22Rv1 (cell line): ENCODE data around the gene ARHGAP9.
"Not testable (repeated sequence)": the region's sequence is repeated elsewhere in the genome, so short reads cannot be mapped to it uniquely, and the experiment has no call there.

ENCODE experiments used
- H3K27ac ChIP-seq: fragments of 450-650 bp; 2 replicates; pipeline ENCODE4 v1.5.1; 2017
- ZFX ChIP-seq: fragments of 450-650 bp; IDR thresholded peaks from 2 replicates; pipeline ENCODE4 v1.6.1; 2017; ENCODE audit warnings: antibody characterized with exemption, borderline replicate concordance
- TF ChIP-seq, protein P1 (sequence below): fragments of 450-650 bp; IDR thresholded peaks from 2 replicates; pipeline ENCODE4 v1.5.1; 2017; ENCODE audit warnings: mild to moderate bottlenecking

Gene ARHGAP9

DNA sequence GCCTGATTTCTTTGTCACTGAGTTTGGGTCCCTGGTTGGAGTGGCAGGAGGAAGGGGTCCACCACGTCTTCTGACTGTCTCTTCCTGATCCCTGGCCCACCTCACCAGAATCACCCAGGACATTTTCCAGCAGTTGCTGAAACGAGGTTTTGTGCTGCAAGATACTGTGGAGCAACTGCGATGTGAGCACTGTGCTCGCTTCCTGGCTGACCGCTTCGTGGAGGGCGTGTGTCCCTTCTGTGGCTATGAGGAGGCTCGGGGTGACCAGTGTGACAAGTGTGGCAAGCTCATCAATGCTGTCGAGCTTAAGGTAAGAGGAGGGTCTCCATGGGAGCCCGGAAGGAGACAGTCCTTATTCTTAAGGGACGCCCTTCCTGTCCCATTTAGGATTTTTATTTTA, 20.5 kb upstream of the ARHGAP9 start:
- no peak for TF ChIP-seq ZFX
- TF ChIP-seq, protein P1, sequence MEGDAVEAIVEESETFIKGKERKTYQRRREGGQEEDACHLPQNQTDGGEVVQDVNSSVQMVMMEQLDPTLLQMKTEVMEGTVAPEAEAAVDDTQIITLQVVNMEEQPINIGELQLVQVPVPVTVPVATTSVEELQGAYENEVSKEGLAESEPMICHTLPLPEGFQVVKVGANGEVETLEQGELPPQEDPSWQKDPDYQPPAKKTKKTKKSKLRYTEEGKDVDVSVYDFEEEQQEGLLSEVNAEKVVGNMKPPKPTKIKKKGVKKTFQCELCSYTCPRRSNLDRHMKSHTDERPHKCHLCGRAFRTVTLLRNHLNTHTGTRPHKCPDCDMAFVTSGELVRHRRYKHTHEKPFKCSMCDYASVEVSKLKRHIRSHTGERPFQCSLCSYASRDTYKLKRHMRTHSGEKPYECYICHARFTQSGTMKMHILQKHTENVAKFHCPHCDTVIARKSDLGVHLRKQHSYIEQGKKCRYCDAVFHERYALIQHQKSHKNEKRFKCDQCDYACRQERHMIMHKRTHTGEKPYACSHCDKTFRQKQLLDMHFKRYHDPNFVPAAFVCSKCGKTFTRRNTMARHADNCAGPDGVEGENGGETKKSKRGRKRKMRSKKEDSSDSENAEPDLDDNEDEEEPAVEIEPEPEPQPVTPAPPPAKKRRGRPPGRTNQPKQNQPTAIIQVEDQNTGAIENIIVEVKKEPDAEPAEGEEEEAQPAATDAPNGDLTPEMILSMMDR: no peak
- H3K27ac ChIP-seq: no peak overlapping the region

DNA sequence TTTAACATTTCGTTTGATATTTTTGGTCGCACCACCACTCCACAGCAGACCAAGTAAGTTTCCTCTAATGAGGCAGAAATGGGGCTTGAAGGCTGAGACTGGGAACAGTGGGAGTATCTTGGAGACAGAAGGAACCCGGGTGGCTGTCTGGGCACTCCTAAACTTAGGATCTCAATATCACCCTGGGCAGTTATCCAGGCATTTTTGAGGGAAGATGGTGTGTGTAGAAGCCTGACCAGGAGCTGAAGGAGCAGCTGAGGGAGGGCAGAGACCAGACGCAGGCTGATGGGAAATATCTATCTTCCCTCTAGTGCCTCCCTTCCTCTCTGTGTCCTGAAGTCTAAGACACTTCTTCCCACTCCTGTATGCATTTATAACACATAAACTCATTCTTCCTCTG, 18.9 kb upstream of the ARHGAP9 start:
- H3K27ac ChIP-seq: no peak overlapping the region
- TF ChIP-seq, protein P1: no peak
- TF ChIP-seq ZFX: no peak

DNA sequence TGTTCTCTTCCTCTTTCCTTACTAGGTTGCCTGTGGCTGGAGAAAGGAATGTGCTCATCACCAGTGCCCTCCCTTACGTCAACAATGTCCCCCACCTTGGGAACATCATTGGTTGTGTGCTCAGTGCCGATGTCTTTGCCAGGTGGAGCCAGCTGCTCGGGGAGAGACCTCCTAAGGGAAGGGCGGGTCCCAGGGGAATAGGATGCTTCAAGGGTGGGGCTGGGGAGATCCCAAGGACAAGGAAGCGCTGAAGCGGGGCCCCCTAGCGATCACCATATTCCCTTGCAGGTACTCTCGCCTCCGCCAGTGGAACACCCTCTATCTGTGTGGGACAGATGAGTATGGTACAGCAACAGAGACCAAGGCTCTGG, 18.5 kb upstream of the ARHGAP9 start:
- TF ChIP-seq ZFX: no peak
- TF ChIP-seq, protein P1: 0 out of 2 replicates have a peak, but pooled peaks have one; percentile 6
- no peak overlapping the region for H3K27ac ChIP-seq

DNA sequence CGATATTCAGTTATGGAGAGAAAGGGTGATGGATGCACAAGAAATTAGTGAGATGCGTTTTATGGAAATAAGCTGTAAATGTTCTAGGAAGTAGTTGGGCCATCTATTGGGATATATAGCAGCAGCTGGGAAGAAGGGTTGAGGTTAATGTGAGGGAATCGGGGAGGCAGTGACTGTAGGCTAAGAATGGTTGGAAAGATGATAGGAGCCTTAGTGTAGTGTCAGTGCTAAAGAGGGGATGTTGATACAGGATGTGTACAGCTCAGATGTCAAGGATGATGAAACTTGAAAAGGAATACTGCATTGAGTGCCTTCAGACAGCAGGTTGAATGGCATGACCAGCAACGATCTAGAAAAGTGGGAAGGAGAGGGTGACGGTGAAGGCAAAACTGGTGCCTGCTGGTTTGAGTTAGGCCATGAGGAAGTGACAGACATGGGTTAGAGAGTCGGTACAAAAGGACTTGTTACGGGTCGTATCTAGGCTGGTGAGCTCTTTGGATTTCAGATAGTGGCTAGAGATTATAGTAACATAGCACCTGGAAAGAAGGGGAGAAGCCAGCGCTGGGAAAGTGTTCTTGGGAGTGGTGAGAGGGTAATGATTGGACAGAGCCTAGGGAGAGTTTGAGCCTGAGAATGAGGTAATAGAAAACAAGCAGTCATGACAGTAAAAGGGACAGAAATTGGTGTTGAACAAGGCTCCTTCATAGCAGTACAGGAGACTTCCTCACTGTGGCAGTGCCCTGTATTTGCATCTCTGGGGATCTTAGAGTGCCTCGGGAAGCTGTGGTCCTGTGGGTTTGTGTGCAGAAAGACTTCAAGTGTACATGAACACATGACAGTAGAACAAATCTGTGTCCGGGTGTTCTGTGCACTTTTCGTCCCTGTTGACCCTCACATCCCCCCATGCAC, 17.8 kb upstream of the ARHGAP9 start:
- no peak overlapping the region for H3K27ac ChIP-seq

DNA sequence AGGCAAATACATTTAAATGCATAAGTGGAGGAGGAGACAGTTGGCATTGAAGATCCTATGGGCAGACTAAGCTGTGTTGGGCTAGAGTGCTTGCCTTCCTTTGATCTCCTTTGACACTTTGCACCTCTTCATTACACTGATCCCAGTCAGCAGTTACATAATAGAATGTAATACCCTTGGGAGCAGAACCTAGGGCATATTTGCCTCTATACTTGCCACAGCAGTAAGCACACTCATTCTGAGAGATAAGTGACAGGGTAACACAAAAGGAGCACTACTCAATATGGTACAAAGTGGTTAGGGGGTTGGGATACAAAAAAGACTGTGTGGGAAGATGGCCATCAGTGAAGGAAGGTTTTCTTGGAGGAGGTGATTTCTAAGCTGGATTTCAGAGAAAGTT, 17.2 kb upstream of the ARHGAP9 start:
- no peak for TF ChIP-seq ZFX
- TF ChIP-seq, protein P1: no peak
- H3K27ac ChIP-seq: no peak overlapping the region

More for the DNA sequence above, 17.8 kb upstream of the ARHGAP9 start:
- TF ChIP-seq, protein P1: no peak
- TF ChIP-seq ZFX: no peak

DNA sequence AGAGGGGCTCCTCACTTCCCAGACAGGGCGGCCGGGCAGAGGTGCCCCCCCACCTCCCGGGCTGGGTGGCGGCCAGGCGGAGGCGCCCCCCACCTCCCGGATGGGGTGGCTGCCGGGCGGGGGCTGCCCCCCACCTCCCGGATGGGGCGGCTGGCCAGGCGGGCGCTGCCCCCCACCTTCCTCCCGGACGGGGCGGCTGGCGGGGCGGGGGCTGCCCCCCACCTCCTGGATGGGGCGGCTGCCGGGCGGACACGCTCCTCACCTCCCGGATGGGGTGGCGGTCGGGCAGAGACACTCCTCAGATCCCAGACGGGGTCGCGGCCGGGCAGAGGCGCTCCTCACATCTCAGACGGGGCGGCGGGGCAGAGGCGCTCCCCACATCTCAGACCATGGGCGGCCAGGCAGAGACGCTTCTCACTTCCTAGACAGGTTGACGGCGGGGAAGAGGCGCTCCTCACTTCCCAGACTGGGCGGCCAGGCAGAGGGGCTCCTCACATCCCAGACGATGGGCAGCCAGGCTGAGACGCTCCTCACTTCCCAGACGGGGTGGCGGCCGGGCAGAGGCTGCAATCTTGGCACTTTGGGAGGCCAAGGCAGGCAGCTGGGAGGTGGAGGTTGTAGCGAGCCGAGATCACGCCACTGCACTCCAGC, 15.5 kb upstream of the ARHGAP9 start:
- H3K27ac ChIP-seq: not testable (repeated sequence)

DNA sequence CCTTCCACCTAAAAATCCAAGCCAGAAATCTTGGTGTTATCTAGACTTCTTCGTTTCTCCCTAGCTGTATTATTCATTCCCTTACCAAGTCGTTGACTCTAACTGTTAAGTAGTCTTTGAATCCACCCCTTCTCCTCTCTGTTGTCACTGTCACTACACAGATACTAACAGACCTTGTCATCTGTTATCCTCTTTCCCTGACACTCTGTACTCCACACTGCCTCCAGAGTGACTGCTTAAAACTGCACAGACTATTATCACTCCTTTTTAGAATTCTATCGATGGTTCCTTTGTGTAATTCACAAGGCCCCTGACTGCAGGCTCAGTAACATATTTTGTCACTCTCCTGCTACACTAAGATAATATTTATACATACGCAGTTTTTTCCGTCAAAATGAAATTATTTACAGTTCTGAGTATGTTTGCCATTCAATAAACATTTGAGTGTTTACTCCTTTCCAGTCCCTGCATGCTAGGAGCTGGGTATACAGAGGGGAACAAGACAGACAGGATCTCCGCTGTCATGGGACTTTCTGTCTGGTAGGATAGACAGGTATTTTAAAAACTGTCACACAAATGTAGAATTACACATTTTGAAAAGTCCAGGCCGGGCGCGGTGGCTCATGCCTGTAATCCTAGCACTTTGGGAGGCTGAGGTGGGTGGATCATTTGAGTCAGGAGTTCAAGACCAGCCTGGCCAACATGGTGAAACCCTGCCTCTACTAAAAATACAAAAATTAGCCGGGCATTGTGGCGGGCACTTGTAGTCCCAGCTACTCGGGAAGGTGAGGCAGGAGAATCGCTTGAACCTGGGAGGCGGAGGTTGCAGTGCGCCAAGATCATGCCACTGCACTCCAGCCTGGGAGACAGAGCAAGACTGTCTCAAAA, 12.0 kb upstream of the ARHGAP9 start:
- H3K27ac ChIP-seq: no peak overlapping the region
- TF ChIP-seq ZFX: no peak
- TF ChIP-seq, protein P1: peak; percentile 22; the same call in 1 of the 2 replicates
